Activated CD4-positive, alpha-beta T cell treated with anti-CD3 and anti-CD28 coated beads, Interleukin-2, amount 50 U/mL, for 16 hours (primary cell): ENCODE data around the gene RNF224.

Source experiments
- DNase-seq: peaks from one replicate; pipeline ENCODE4 v3.0.0-alpha.2; 2020

Gene RNF224

GRCh38 chr9:137227054-137227852 is at the start of gene RNF224:
TSS of gene RNF224 (plus strand) at chr9:137227502. CDS start at chr9:137228336, 834 bp downstream.
- peak; percentile 84 for DNase-seq

- DNase-seq, result no peak
Measured at GRCh38 chr9:137178201-137178938, 48.9 kb upstream of the RNF224 start.

DNA sequence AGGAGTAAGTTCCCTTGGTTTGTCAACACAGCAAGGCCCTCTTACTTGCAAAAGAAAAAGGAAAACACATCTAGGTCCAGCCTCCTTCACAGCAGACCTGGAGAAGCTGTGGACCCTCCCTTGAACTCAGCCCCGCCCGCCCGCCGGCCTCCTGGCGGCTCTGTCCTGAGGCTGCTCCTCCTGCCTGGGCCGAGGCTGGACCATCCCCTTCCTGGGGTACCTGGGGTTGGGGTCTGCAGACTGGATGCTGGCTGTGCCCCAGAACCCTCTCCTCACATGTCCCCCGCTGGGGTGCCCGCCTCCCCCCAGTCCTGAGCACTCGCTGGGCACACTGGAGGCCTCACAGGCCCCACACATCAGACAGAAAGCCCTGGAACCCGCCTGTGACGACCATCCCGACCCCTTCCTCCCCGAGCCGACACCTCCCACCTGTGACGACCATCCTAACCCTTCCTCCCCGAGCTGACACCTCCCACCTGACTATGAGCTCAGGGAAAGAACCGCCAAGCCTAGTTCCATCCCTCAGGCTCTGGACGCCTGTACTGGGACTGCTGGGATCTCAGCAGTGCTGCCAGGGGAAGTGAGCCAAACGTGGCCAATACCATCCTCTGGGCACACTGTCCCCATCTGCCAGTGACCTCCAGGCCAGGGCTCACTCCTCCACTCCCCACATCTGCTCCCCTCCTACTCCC is 48.2 kb upstream of the RNF224 start:
- no peak for DNase-seq

DNA sequence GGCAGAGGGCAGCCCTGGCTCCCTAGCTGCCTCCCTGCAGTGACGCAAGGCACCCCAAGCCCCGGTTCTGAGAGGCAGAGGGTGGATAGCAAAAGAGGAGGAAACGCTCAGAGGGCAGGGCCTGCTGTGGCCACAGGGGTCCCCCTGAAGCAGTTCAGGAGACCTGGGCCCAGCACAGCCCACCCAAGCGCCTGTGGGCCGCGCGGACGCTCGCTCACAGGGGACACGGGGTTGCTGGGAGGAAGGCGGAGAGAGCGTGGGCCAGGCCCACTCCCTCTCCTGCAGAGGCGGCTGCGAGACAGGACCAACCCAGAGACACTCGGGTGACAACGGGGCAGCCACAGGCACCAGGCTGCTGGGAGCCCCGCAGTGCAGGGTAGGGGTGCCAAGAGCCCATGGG is 47.5 kb upstream of the RNF224 start:
- DNase-seq, result no peak

- DNase-seq, result no peak
Measured at GRCh38 chr9:137180491-137180890, 46.8 kb upstream of the RNF224 start.

DNA sequence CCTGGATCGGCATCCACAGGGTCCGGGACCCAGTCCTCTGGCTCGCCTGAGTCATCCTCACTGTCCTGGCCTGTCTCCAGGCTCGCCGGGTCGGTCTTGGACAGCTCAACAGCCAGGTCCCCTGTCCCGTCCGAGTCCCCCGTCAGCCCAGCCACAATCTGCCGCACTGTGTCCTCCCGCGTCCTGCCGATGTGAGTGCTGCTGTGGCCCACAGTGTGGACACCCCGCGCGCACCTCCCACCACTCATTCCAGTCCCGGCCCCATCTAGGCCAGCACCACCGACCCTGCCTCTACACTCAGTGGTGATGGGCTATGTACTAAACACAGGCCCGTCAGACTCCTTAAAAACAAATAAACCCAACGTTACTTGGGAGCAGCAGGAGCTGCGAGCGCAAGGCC is 45.6 kb upstream of the RNF224 start:
- DNase-seq, result no peak

DNA sequence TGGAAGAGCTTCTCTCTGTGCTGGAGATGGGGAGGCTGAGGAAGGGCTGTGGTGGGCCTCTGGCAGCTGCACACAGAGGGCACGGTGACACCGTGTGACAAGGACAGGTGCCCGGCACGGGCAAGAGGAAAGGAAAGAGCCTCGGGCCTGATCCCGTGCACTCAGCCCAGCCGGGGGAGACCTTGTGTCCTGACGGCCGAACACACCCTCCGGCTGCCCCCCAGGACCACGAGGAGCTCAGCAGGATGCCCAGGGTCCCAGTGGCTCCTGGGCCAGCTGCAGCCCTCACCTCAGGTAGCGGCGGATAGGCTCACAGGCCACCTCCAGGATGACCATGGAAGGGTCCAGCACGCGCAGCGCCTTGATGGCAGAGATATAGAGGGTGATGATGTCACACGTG is 44.5 kb upstream of the RNF224 start:
- DNase-seq, result no peak

DNA sequence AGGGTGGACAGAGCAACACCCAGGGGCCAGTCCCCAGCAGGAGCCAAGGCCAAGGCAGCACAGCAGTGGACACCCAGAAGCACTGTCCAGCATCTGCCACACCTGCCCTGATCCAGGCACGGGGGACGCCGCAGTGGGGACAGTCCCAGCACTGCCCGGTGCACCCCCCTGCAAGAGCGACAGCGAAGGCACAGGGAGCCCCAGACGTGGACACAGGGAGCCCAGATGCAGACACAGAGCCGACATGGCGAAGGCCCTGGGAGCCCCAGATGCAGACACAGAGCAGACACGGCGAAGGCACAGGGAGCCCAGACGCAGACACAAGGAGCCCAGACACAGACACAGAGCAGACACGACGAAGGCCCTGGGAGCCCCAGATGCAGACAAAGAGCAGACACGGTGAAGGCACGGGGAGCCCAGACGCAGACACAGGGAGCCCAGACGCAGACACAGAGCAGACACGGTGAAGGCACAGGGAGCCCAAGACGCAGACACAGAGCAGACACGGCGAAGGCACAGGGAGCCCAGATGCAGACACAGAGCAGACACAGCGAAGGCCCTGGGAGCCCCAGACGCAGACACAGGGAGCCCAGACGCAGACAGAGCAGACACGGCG is 43.2 kb upstream of the RNF224 start:
- DNase-seq, result no peak

DNA sequence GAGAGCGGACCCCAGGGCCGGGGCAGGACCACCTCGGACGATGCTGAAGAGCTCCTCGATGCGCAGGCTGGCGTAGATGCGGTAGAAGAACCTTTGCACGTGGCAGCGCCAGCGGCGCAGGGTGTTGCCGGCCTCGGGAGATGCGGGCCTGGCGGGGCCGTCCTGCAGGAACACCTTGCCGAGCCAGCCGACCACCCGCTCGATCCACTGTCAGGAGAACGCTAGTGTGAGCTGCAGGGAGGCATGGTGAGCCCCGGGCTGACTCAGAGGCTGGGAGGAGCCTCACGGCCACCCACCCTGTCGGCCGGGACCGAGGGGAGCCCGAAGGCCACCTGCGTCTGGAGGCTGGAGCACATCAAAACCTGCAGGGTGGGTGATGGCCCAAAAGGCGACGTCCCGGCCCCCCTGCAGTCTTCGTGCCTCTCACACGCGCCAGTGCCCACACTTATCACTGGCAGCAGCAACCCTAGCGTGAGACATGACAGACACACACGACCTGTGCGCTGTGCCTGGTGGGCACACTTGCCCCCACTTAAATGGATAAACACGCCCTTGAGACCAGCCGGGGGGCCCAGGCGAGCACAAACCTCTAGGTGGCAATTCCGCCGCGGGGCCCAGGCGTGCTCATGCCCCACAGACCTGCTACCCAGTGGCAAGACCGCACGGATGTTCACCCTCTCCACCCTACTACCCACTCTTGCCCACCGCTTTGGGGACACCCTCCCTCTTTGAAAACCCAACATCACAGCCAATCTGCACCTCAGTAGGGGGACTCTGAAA is 42.2 kb upstream of the RNF224 start:
- DNase-seq, result no peak

GRCh38 chr9:137185921-137186320 is 41.4 kb upstream of the RNF224 start:
- no peak for DNase-seq

GRCh38 chr9:137186385-137186784 is 40.9 kb upstream of the RNF224 start:
- no peak for DNase-seq

DNA sequence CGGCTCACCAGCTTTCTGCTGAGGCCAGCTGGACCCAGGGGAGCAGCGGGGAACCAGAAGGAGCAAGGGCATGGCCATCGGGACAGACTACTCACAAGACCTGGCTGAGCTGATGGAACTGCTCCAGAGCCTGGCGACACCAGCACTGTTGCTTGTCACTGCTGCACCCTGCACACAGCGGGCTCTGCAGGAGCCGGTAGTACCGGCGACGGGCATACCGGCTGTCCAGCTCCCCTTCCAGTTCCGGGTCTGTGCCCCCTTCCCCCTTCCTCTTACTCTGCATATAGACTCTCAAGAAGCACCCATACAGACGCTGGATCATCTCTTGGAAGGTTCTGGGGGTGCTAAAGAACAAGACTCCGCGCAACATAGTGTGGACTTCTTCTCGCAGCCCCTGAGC is 39.9 kb upstream of the RNF224 start:
- DNase-seq, result no peak

- no peak for DNase-seq
Measured at GRCh38 chr9:137188086-137188489, 39.2 kb upstream of the RNF224 start.

DNA sequence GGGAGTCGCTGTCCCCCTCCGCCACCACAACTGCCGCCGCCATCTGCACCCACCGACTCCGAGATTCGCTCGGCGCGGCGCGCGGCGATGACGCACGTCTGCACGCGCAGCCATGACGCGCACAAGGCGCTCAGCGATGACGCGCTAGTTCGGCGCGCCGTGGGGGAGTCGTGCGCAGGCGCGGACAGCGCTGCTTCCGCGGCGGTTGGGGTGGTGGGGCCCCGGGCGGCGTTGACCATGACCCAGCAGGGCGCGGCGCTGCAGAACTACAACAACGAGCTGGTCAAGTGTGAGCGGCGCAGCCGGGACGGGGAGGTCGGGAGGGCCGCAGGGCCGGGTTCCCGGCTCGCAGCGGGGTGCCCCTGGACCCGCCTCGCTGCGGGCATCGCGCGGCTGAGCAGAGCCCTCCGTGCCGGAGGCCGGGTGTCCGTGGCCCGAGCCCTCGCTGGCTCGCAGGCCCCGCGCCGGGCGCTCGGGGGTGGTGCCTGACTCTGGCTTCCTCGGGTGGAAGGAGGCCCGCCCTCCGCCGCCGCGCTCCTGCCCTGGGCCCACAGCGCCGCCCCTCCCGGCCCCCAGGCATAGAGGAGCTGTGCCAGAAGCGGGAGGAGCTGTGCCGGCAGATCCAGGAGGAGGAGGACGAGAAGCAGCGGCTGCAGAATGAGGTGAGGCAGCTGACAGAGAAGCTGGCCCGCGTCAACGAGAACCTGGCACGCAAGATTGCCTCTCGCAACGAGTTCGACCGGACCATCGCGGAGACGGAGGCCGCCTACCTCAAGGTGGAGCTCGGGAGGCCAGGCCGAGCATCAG is 38.6 kb upstream of the RNF224 start, which contains the start of the genes ANAPC2 and SSNA1:
Gene ANAPC2, minus strand, starts transcription at position 71 of the 807 bp plus-strand sequence. Its CDS starts 28 bp downstream, at position 43.
Gene SSNA1, plus strand, starts transcription at position 187 of the 807 bp plus-strand sequence. Its CDS starts 51 bp downstream, at position 238.
- DNase-seq, result peak; percentile 94

- DNase-seq, result no peak
Measured at GRCh38 chr9:137189297-137190295, 37.7 kb upstream of the RNF224 start.

- no peak for DNase-seq
Measured at GRCh38 chr9:137190315-137190856, 36.9 kb upstream of the RNF224 start.

DNA sequence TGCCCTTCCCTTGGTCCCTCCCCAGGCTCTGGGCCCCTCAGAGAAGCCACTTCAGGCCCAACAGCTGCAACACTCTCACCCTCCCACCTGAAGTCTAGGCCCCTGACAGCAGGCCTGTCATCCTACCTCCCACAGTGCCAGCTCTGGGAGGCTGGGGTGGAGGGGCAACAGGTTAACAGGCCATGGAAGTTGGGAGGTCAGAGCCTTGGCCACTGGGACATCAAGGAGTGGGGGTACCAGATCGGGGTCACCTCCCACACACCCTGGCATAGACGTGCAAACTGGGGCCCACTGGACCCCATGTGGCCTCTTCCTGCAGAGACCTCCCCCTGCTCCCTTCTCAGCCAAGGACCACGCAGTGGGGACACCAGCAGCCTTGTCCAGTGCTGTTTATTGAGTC is 36.1 kb upstream of the RNF224 start:
- DNase-seq, result no peak

GRCh38 chr9:137191691-137192447 is 35.4 kb upstream of the RNF224 start:
- no peak for DNase-seq

GRCh38 chr9:137192448-137192780 is 34.9 kb upstream of the RNF224 start:
- DNase-seq, result no peak
